Thyroid gland (tissue), 4 donors: ENCODE data around the gene ANKLE2. TPM values are rescaled to one million over a fixed set of nuclear protein-coding genes. Genes with fewer than 3 reads are reported as not detected.
"Not testable (repeated sequence)": the region's sequence is repeated elsewhere in the genome, so short reads cannot be mapped to it uniquely, and the experiment has no call there.

ENCODE experiments used
- DNase-seq, 2 donors: peaks; one replicate each; pipeline ENCODE4 v3.0.0-alpha.2; 2019
- H3K27ac ChIP-seq, 3 donors: fragments of 200-600 bp; sonication (generic); 1 replicate in 2 of 3; 2 replicates in 1 of 3; pipeline ENCODE4 v1.5.1; 2016 to 2019; ENCODE audit warnings: mild to moderate bottlenecking in 1 of 3, moderate library complexity in 1 of 3
- H3K27me3 ChIP-seq: fragments of 200-600 bp; sonication (generic); one replicate; pipeline ENCODE4 v1.5.1; 2019
- H3K36me3 ChIP-seq, 2 donors: fragments of 200-600 bp; sonication (generic); one replicate each; pipeline ENCODE4 v1.5.1; 2016 to 2019
- H3K4me1 ChIP-seq, 2 donors: fragments of 200-600 bp; sonication (generic); one replicate each; pipeline ENCODE4 v1.5.1; 2017 to 2019
- H3K4me3 ChIP-seq, 3 donors: fragments of 200-600 bp; sonication (generic); replicated peaks in 1 of 3; 1 replicate in 2 of 3; 2 replicates in 1 of 3; pipeline ENCODE4 v1.5.1; 2016; ENCODE audit warnings: mild to moderate bottlenecking in 1 of 3
- H3K9me3 ChIP-seq: fragments of 200-600 bp; sonication (generic); one replicate; pipeline ENCODE4 v1.5.1; 2017
- CTCF ChIP-seq, 6 experiments: fragments of 200-600 bp in 3 of 6; fragments of 450-650 bp in 3 of 6; sonication (generic) in 3 of 6; IDR thresholded peaks; one replicate each; pipeline ENCODE4 v1.5.1; 2016 to 2019; ENCODE audit warnings: antibody characterized with exemption in 6 of 6, mild to moderate bottlenecking in 2 of 6, inconsistent platforms in 1 of 6, moderate library complexity in 1 of 6
- POLR2A ChIP-seq, 2 donors: fragments of 450-650 bp; IDR thresholded peaks; one replicate each; pipeline ENCODE4 v1.6.1; 2017; ENCODE audit warnings: antibody characterized with exemption in 2 of 2, mild to moderate bottlenecking in 2 of 2, moderate library complexity in 1 of 2
- WGBS, 2 donors: methylation state at CpG; one replicate each; pipeline ENCODE4 v1.1.5; 2017; 5-methylcytosine and 5-hydroxymethylcytosine counted together
- intact Hi-C: fragments of 100-400 bp; cut with DNase I; formaldehyde crosslinking; loops from one replicate; pipeline ENCODE4 v1.15.1; 2023
- total RNA-seq, 4 donors: library from RNA; depleted of rRNA; stranded (reverse); fragments of >200 nt; gene quantifications; one replicate each; pipeline ENCODE4 v1.2.3, GENCODE V29; 2016

ANKLE2 gene
- total RNA-seq, 4 donors from 2014 or later: 50.7 to 70.7 (median 55.3) TPM

GRCh38 chr12:132766380-132767085 lies 4.9 kb upstream of the ANKLE2 start:
- Histone ChIP-seq H3K9me3 (no peaks in the 10 kb centered on the region), H3K4me1 (peaks cover 5 to 12% of the 10 kb centered on the region in 2 donors), H3K36me3 (peaks cover 4 to 5% of the 10 kb centered on the region in 2 donors), H3K27me3 (no peaks in the 10 kb centered on the region), H3K27ac (no peak overlapping the region), H3K4me3 (no peak overlapping the region)
- no peak for TF ChIP-seq POLR2A (IDR thresholded peaks at IDR 0.05)
- TF ChIP-seq CTCF (IDR thresholded peaks at IDR 0.05): no peak
- DNase-seq: peak in 1 of 2 donors; percentile 49
- intact Hi-C loops: loop anchor here (10.0 kb wide), 1 partner anchor 138 kb away; no protein-coding TSS in a partner anchor
- 72 to 73% methylated on average over 27 of the region's 27 CpGs for WGBS, 2 donors

GRCh38 chr12:132765361-132765760 lies 3.7 kb upstream of the ANKLE2 start:
- intact Hi-C loops: loop anchor here (10.0 kb wide), 1 partner anchor 139 kb away; no protein-coding TSS in a partner anchor
- no peaks in the 10 kb centered on the region for H3K27me3 ChIP-seq
- TF ChIP-seq POLR2A (IDR thresholded peaks at IDR 0.05): no peak
- no peak for TF ChIP-seq CTCF (IDR thresholded peaks at IDR 0.05)
- no peaks in the 10 kb centered on the region for H3K9me3 ChIP-seq
- WGBS, 2 donors: 77 to 87% methylated on average over 11 of the region's 11 CpGs
- no peaks in the 10 kb centered on the region for H3K36me3 ChIP-seq
- H3K4me1 ChIP-seq: peaks cover 7 to 16% of the 10 kb centered on the region in 2 donors
- DNase-seq: no peak
- no peak overlapping the region for H3K27ac ChIP-seq
- H3K4me3 ChIP-seq: no peak overlapping the region

- Histone ChIP-seq H3K36me3 (no peaks in the 10 kb centered on the region), H3K27ac (no peak overlapping the region), H3K4me3 (no peak overlapping the region), H3K27me3 (no peaks in the 10 kb centered on the region), H3K9me3 (no peaks in the 10 kb centered on the region), H3K4me1 (peaks cover 16 to 26% of the 10 kb centered on the region in 2 donors)
- intact Hi-C loops: loop anchor here (10.0 kb wide), 1 partner anchor 141 kb away; no protein-coding TSS in a partner anchor
- TF ChIP-seq CTCF (IDR thresholded peaks at IDR 0.05) (no peak), POLR2A (IDR thresholded peaks at IDR 0.05) (no peak)
- no peak for DNase-seq
- 89 to 90% methylated on average over 20 of the region's 20 CpGs for WGBS, 2 donors
Observed at GRCh38 chr12:132764231-132764630, 2.6 kb upstream of the ANKLE2 start.

- peaks cover 16 to 19% of the 10 kb centered on the region in 2 donors for H3K4me1 ChIP-seq
- peak overlapping the region in 2 of 3 donors; percentile 53 to 68 for H3K4me3 ChIP-seq
- peak overlapping the region; percentile 78 to 98 (median 95) for H3K27ac ChIP-seq
- H3K36me3 ChIP-seq: no peaks in the 10 kb centered on the region
- H3K9me3 ChIP-seq: no peaks in the 10 kb centered on the region
- intact Hi-C loops: loop anchor here (10.0 kb wide), 1 partner anchor 143 kb away; no protein-coding TSS in a partner anchor
- TF ChIP-seq POLR2A (IDR thresholded peaks at IDR 0.05): peak in 1 of 2 donors; percentile 66
- peak in 3 of 6 experiments; percentile 17 to 30 (median 23) for TF ChIP-seq CTCF (IDR thresholded peaks at IDR 0.05)
- no peaks in the 10 kb centered on the region for H3K27me3 ChIP-seq
- DNase-seq: peak; percentile 84 to 85
- 0 to 1% methylated on average over 17 to 18 of the region's 89 CpGs for WGBS, 2 donors
Observed at GRCh38 chr12:132761921-132762583, 420 bp upstream of the ANKLE2 start.

- WGBS, 2 donors: 82 to 95% methylated on average over 8 of the region's 8 CpGs
- peaks cover 0 to 5% of the 10 kb centered on the region in 2 donors for H3K36me3 ChIP-seq
- H3K4me3 ChIP-seq: no peak overlapping the region
- H3K9me3 ChIP-seq: no peaks in the 10 kb centered on the region
- TF ChIP-seq POLR2A (IDR thresholded peaks at IDR 0.05) (no peak), CTCF (IDR thresholded peaks at IDR 0.05) (no peak)
- intact Hi-C loops: no loop called here
- no peaks in the 10 kb centered on the region for H3K27me3 ChIP-seq
- no peak overlapping the region for H3K27ac ChIP-seq
- peaks cover 16 to 19% of the 10 kb centered on the region in 2 donors for H3K4me1 ChIP-seq
- DNase-seq: no peak
Observed at GRCh38 chr12:132759359-132759758, 2.3 kb downstream of the ANKLE2 start.

- intact Hi-C loops, DNase-seq, H3K27me3 ChIP-seq, H3K27ac ChIP-seq, H3K4me3 ChIP-seq, H3K36me3 ChIP-seq, H3K9me3 ChIP-seq: not testable (repeated sequence)
- H3K4me1 ChIP-seq: peaks cover 16 to 19% of the 10 kb centered on the region in 2 donors
- WGBS, 2 donors: 88 to 96% methylated on average over 4 to 18 of the region's 28 CpGs
Observed at GRCh38 chr12:132758825-132759224, 2.8 kb downstream of the ANKLE2 start.
